HG03066 (cell line): Measurements from ENCODE around the gene GPR75.
"Not testable (repeated sequence)": the region's sequence is repeated elsewhere in the genome, so short reads cannot be mapped to it uniquely, and the experiment has no call there.

Source experiments
- ATAC-seq: cut with Tn5 transposase; IDR thresholded peaks from one replicate; pipeline ENCODE4 v1.9.1; 2021; ENCODE audit warnings: low read depth; ENCODE audit not compliant: unreplicated experiment

The GPR75 gene

DNA sequence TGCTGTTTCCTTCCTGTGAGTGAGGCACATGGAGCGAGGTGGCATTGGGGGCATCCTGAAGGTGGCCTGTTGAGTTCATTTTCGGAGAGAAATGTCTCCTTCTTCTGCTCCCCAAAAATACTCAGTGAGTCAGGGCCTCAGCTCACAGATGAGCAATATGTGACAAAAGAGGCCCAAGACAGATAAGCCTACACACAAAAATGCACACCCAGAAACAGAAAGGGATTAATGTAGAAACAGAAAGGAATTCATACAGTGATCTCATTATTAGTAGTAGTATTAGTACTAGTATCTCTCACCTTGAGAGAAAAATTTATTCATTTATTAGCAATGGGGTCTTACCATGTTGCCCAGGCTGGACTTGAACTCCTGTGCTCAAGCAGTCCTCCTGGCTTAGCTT, 5.1 kb downstream of the GPR75 start:
- no peak for ATAC-seq

GRCh38 chr2:53852532-53852931, 7.2 kb downstream of the GPR75 start:
- ATAC-seq = no peak

DNA sequence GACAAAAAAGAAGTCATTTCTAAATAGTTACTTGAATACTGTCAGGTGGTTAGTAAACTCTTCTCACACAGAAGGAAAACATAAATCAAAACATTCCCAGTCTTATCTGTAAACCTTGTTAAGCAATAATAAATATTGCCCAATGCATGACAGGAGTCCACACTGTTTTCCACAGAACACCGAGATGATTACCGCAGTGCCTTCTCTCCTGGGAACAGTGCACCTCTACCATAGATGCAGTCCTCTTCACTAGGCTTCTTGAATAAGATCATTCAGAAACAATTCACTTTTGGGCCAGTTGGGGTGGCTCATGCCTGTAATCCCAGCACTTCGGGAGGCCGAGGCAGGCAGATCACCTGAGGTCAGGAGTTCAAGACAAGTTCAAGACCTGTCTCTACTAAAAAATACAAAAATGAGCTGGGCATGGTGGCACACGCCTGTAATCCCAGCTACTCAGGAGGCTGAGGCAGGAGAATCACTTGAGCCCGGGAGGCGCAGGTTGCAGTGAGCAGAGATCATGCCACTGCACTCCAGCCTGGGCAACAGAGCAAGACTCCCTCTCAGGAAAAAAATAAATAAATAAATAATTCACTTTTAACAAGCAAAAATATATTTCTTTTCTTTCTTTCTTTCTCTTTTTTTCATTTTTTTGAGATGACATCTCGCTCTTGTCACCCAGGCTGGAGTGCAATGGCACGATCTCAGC, 8.6 kb downstream of the GPR75 start:
- not testable (repeated sequence) for ATAC-seq

- no peak for ATAC-seq
Observed at GRCh38 chr2:53848062-53848461, 11.7 kb downstream of the GPR75 start.

DNA sequence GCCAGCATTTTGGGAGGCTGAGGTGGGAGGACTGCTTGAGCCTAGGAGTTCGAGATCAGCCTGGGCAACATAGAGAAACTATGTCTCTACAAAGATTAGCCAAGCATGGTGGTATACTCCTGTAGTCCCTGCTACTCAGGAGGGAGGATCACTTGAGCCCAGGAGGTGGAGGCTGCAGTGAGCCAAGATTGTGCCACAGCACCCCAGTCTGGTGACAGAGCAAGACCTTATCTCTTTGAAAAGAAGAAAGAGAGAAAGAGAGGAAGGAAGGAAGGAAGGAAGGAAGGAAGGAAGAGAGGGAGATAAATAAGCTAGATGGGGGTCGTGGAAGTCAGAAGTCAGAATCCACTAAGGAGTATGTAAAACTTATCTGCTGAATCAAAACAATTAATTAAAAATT, 16.2 kb downstream of the GPR75 start:
- no peak for ATAC-seq

DNA sequence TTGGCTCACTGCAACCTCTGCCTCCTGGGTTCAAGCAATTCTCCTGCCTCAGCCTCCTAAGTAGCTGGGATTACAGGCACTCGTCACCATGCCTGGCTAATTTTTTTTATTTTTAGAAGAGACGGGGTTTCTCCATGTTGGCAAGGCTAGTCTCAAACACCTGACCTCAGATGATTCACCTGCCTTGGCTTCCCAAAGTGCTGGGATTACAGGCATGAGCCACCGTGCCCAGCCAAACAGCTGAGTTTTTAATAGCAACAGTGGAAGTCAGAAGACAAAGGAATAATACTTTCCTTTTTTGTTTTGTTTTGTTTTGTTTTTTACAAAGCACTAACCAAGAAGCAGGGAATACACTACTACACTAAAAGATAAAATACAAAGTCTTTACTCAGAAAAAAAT, 16.9 kb downstream of the GPR75 start:
- no peak for ATAC-seq

GRCh38 chr2:53841651-53842050, 18.1 kb downstream of the GPR75 start:
- ATAC-seq = not testable (repeated sequence)

- no peak for ATAC-seq
Observed at GRCh38 chr2:53840580-53840979, 19.2 kb downstream of the GPR75 start.

- ATAC-seq = not testable (repeated sequence)
Observed at GRCh38 chr2:53829980-53830290, 29.8 kb downstream of the GPR75 start.

DNA sequence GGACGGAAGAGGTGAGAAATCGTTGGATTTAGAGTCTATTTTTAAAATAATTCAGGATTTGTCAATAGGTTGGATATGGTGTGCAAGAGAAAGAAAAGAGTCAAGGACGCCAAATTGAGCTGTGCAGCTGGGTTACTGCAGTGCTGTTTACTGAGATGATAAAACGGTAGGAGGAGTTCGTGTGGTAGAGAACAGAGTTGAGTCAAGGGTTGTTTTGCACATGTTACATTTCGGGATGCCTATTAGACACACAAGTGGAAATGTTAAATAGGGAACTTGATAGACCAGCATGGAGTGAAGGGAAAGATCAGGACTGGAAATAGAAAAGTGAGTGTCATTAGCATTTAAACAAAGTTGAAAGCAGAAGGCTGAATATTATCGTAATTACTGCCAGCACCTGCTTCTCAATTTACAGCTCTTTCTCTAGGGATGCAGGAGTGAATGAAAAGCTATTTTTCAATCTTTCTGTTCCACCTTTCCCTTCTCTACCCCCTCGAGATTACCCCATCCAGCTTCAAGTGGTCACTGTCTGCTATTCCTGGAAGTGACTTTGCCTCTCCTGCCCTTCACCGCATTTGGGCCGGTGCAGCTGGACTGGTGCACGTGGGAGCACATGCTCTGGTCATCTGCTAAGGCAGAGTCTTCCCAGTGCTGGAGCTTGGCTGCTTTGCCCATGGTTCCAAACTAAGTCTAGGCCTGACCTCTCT, 30.3 kb downstream of the GPR75 start:
- no peak for ATAC-seq

DNA sequence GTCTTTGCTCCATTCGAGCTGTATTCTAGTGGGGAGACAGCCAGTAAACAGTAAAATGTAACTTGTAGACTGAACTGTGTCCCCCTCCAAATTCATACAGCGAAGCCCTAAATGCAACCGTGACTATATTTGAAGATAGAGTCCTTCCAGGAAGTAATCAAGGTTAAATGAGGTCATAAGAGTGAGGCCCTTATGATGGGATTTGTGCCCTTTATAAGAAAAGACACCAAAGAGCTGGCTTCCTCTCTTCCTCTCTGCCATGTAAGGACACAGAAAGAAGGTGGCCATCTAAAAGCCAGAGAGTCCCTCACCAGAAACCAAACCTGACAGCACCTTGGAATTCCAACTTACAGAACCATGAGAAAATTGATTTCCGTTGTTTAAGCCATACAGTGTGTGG, 31.4 kb downstream of the GPR75 start:
- ATAC-seq = no peak

- no peak for ATAC-seq
Observed at GRCh38 chr2:53827398-53828175, 32.2 kb downstream of the GPR75 start.

GRCh38 chr2:53826587-53827397, 33.0 kb downstream of the GPR75 start:
- no peak for ATAC-seq

DNA sequence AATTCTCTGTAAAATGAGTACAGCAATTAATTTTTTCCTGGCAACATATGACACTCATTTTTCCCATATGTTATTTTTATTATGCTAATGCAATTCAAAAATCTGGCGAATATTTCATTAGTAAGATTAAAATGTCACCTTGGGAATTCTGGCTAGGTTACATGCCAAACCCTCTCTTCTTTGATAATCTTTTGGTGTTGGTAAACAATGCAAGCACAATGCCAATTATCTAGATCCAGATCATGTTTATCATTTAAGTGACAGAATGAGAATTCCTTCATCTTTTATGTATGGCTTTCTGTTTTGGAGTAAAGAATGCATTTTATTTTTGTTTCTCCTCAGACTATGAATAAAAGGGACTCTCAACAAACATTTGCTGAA, 33.7 kb downstream of the GPR75 start:
- ATAC-seq = no peak

- not testable (repeated sequence) for ATAC-seq
Observed at GRCh38 chr2:53823639-53824038, 36.1 kb downstream of the GPR75 start.

GRCh38 chr2:53821810-53822209, 38.0 kb downstream of the GPR75 start:
- ATAC-seq = no peak

GRCh38 chr2:53820711-53821110, 39.1 kb downstream of the GPR75 start:
- ATAC-seq = no peak

- ATAC-seq = no peak
Observed at GRCh38 chr2:53820048-53820447, 39.7 kb downstream of the GPR75 start.

DNA sequence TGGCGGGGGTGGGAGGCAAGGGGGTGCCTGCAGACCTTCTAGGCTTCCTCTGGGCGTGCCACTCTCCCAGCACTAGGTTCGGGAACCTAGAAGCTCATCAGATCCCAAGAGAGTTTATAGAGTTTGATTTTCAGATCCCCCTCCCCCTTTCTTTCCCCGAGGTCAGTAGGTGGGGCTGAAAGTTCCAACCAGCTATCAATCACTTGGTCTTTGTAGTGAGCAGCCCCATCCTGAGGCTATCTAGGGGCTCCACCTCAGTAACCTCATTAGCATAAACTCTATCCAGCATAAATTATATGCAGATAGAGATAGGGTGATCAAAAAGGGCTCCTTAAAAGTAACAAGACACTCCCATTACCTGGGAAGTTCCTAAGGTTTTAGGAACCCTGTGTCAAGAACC, 40.1 kb downstream of the GPR75 start:
- no peak for ATAC-seq

DNA sequence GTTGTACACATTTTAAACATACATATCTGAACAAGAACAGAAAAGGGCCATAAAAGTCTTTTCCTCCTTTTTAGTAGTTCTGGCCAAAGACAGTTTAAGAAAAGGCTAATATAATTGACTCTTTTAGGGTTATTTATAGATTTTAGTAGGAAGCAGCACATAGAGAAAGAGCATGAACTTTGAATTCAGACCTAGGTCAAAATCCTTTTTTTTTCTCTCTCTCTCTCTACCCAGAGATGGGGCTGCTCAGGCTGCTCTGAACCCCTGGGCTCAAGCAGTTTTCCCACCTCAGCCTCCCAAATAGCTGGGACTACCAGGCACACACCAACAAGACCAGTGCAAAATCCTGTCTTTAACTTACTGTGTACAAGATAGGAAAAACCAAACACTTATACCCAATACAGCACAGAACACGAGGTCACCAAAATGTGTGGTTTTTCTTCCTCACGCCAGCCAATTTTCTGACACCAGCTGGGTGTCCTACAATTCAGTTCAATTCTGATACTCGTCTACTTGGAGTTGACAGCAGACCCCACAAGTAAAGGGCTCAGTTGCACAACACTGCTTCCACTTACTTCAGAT, 40.8 kb downstream of the GPR75 start:
- no peak for ATAC-seq

DNA sequence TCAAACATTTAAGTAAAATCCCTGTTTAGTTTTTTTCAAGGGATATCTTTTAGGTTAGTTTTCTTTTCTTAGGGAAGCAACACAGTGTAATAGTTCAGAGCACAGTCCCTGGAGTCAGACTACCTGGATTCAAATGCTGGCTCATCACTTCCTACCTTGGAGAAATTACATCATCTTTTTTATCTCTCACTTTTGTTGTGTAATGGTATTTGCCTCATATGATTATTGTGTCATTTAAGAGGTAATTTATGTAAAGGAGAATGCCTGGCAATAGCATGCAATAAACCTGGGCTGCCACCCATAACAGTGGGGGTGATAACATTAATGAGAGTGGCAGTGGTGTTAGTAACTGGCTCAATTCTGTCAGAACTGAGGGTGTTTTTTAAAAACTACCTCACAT, 46.6 kb downstream of the GPR75 start:
- no peak for ATAC-seq
